GM12878 (cell line): ENCODE data around the gene C19orf67.

ENCODE experiments used
- SMC3 ChIP-seq: IDR thresholded peaks from 2 replicates; pipeline ENCODE4 v1.6.1; 2011; ENCODE audit warnings: low read length, improper control_type of control experiment, borderline replicate concordance
- ZNF274 ChIP-seq: IDR thresholded peaks from one replicate; pipeline ENCODE4 v1.8.0; 2011; ENCODE audit not compliant: insufficient read length, insufficient read depth

DNA sequence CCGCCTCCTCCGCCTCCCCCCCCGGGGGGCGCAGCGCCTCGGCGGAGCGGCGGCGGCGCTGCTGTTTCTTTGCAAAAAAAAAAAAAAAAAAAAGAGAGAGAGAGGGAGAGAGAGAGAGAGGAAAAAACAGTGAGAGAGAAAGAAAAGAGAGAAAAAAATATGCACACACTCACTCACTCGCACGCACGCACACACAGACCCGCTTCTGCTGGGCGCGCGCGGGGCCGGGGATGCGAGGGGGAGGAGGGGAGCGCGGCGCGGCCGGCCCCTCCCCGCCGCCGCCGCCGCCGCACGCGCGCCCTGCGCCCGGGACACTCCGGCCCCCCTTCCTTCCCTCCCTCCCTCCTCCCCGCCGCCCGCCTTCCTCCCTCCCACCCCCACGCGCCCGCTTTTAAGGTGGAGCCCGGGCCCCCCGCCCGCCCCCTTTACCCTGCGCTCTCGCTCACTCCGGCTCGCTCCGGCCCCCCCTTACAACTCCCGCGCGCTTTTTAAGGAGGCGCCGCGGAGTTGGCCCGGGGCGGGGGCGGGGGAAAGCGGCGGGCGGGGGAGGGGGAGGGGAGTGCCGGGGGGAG is 5.0 kb upstream of the C19orf67 start, which contains the start of gene SAMD1:
- TF ChIP-seq SMC3 (no peak), ZNF274 (no peak)
